ENCODE data around the gene BRME1.

BRME1 gene

GRCh38 chr19:13906521-13906904, 596 bp upstream of the BRME1 start:
- TF ChIP-seq POLR2A (IDR thresholded peaks at IDR 0.05; ENCODE audit: low read depth, low read length) (no peak), TAF1 (IDR thresholded peaks at IDR 0.05; ENCODE audit: borderline replicate concordance, low read depth, low read length) (no peak), POLR2AphosphoS5 (IDR thresholded peaks at IDR 0.05; ENCODE audit: low read depth, low read length) (no peak)
- DNase-seq (ENCODE audit: insufficient read length) (no peak), FAIRE-seq (peak; percentile 57)

DNA sequence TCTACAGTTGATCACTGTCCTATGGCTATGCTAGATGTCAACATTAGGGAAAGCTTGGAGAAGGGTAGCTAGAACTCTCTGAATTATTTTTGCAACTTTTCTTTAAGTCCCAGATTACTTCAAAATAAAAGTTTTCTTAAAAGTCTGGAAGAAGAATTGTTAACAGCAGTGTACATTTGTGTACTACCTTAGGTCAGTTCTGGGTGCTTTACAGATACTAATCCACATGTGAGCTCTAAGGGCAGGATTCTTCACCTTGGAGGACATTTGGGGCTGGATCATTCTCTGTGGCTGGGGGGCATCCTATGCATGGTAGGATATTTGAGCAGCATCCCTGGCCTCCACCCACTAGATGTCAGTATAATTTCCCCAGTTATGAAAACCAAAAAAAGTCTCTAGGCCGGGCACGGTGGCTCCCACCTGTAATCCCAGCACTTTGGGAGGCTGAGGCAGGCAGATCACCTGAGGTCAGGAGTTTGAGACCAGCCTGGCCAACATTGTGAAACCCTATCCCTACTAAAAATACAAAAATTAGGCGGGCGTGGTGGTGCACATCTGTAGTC, 2.8 kb downstream of the BRME1 start:
- FAIRE-seq (no peak), DNase-seq (ENCODE audit: insufficient read length) (no peak)
- TF ChIP-seq POLR2A (IDR thresholded peaks at IDR 0.05; ENCODE audit: low read depth, low read length) (no peak), POLR2AphosphoS5 (IDR thresholded peaks at IDR 0.05; ENCODE audit: low read depth, low read length) (no peak), TAF1 (IDR thresholded peaks at IDR 0.05; ENCODE audit: borderline replicate concordance, low read depth, low read length) (no peak)

DNA sequence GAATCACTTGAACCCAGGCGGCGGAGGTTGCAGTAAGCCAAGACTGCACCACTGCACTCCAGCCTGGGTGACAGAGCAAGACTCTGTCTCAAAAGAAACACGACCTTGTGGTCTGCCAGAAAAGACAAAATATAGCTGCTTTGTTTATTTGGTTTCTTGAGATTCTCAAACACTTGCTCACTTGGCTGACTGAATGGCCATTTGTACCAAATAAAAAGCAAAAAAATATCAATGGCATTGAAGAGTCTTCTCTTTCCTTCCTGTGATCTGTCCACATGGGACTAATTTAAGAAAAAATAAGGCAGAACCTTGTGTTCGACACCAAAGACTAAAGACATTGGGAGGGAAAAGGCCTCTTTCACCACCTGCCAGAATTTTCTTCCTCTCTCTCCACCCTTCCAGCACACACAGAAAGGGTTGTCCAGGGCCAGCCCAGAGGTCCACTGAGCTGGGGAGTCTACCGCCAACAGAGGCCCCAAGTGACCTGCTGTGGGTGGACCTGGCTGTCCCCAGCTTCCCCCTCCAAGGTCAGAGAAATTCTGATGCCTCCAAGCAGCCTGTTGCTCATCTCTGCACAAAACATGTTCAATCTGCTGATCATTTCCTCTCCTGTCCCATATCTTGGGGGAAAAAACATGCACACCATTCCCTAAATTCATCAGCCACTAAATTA, 5.9 kb downstream of the BRME1 start:
- no peak for FAIRE-seq

DNA sequence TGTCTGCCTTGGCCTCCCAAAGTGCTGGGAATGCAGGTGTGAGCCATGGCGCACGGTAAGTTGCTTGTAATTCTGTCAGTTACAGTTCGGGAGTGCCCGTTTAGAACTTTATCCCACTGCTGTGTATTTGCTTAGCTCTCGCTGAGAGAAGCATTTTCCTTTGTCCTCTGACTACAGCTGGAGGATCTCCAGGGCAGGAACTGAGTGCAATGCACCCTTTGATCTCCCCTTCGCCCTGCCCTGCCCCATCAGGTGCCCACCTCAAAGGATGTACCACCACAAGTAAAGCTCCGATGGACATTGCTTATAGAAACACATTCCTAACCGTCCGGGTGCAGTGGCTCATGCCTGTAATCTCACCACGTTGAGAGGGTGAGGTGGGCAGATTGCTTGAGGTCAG, 6.5 kb downstream of the BRME1 start:
- DNase-seq (ENCODE audit: insufficient read length) (no peak), FAIRE-seq (no peak)
- TF ChIP-seq TAF1 (IDR thresholded peaks at IDR 0.05; ENCODE audit: borderline replicate concordance, low read depth, low read length) (no peak), POLR2AphosphoS5 (IDR thresholded peaks at IDR 0.05; ENCODE audit: low read depth, low read length) (no peak), POLR2A (IDR thresholded peaks at IDR 0.05; ENCODE audit: low read depth, low read length) (no peak)

More for the DNA sequence above, 5.9 kb downstream of the BRME1 start:
- DNase-seq (ENCODE audit: insufficient read length): no peak
- TF ChIP-seq POLR2AphosphoS5 (IDR thresholded peaks at IDR 0.05; ENCODE audit: low read depth, low read length): no peak
- no peak for TF ChIP-seq POLR2A (IDR thresholded peaks at IDR 0.05; ENCODE audit: low read depth, low read length)
- no peak for TF ChIP-seq TAF1 (IDR thresholded peaks at IDR 0.05; ENCODE audit: borderline replicate concordance, low read depth, low read length)

- no peak for FAIRE-seq
- no peak for DNase-seq (ENCODE audit: insufficient read length)
- TF ChIP-seq TAF1 (IDR thresholded peaks at IDR 0.05; ENCODE audit: borderline replicate concordance, low read depth, low read length) (no peak), POLR2AphosphoS5 (IDR thresholded peaks at IDR 0.05; ENCODE audit: low read depth, low read length) (no peak), POLR2A (IDR thresholded peaks at IDR 0.05; ENCODE audit: low read depth, low read length) (no peak)
Measured at GRCh38 chr19:13896227-13896626, 9.7 kb downstream of the BRME1 start.

GRCh38 chr19:13894552-13894951, 11.4 kb downstream of the BRME1 start:
- no peak for TF ChIP-seq TAF1 (IDR thresholded peaks at IDR 0.05; ENCODE audit: borderline replicate concordance, low read depth, low read length)
- no peak for TF ChIP-seq POLR2AphosphoS5 (IDR thresholded peaks at IDR 0.05; ENCODE audit: low read depth, low read length)
- no peak for TF ChIP-seq POLR2A (IDR thresholded peaks at IDR 0.05; ENCODE audit: low read depth, low read length)
- FAIRE-seq: no peak

GRCh38 chr19:13892870-13893269, 13.0 kb downstream of the BRME1 start:
- DNase-seq (ENCODE audit: insufficient read length) (no peak), FAIRE-seq (no peak)
- TF ChIP-seq TAF1 (IDR thresholded peaks at IDR 0.05; ENCODE audit: borderline replicate concordance, low read depth, low read length) (no peak), POLR2A (IDR thresholded peaks at IDR 0.05; ENCODE audit: low read depth, low read length) (no peak), POLR2AphosphoS5 (IDR thresholded peaks at IDR 0.05; ENCODE audit: low read depth, low read length) (no peak)

More at GRCh38 chr19:13894552-13894951, 11.4 kb downstream of the BRME1 start:
- no peak for DNase-seq (ENCODE audit: insufficient read length)

GRCh38 chr19:13890136-13890535, 15.8 kb downstream of the BRME1 start:
- TF ChIP-seq TAF1 (IDR thresholded peaks at IDR 0.05; ENCODE audit: borderline replicate concordance, low read depth, low read length): no peak
- no peak for TF ChIP-seq POLR2AphosphoS5 (IDR thresholded peaks at IDR 0.05; ENCODE audit: low read depth, low read length)
- no peak for TF ChIP-seq POLR2A (IDR thresholded peaks at IDR 0.05; ENCODE audit: low read depth, low read length)
- DNase-seq (ENCODE audit: insufficient read length): no peak
- FAIRE-seq: no peak

- FAIRE-seq (no peak), DNase-seq (ENCODE audit: insufficient read length) (no peak)
- TF ChIP-seq TAF1 (IDR thresholded peaks at IDR 0.05; ENCODE audit: borderline replicate concordance, low read depth, low read length) (no peak), POLR2A (IDR thresholded peaks at IDR 0.05; ENCODE audit: low read depth, low read length) (no peak), POLR2AphosphoS5 (IDR thresholded peaks at IDR 0.05; ENCODE audit: low read depth, low read length) (no peak)
Measured at GRCh38 chr19:13888281-13888680, 17.6 kb downstream of the BRME1 start.

- DNase-seq (ENCODE audit: insufficient read length) (no peak), FAIRE-seq (no peak)
- TF ChIP-seq TAF1 (IDR thresholded peaks at IDR 0.05; ENCODE audit: borderline replicate concordance, low read depth, low read length) (no peak), POLR2AphosphoS5 (IDR thresholded peaks at IDR 0.05; ENCODE audit: low read depth, low read length) (no peak), POLR2A (IDR thresholded peaks at IDR 0.05; ENCODE audit: low read depth, low read length) (no peak)
Measured at GRCh38 chr19:13887517-13887916, 18.4 kb downstream of the BRME1 start.

- no peak for FAIRE-seq
- no peak for TF ChIP-seq POLR2A (IDR thresholded peaks at IDR 0.05; ENCODE audit: low read depth, low read length)
- no peak for TF ChIP-seq TAF1 (IDR thresholded peaks at IDR 0.05; ENCODE audit: borderline replicate concordance, low read depth, low read length)
- TF ChIP-seq POLR2AphosphoS5 (IDR thresholded peaks at IDR 0.05; ENCODE audit: low read depth, low read length): no peak
- DNase-seq (ENCODE audit: insufficient read length): no peak
Measured at GRCh38 chr19:13887018-13887436, 18.9 kb downstream of the BRME1 start.

DNA sequence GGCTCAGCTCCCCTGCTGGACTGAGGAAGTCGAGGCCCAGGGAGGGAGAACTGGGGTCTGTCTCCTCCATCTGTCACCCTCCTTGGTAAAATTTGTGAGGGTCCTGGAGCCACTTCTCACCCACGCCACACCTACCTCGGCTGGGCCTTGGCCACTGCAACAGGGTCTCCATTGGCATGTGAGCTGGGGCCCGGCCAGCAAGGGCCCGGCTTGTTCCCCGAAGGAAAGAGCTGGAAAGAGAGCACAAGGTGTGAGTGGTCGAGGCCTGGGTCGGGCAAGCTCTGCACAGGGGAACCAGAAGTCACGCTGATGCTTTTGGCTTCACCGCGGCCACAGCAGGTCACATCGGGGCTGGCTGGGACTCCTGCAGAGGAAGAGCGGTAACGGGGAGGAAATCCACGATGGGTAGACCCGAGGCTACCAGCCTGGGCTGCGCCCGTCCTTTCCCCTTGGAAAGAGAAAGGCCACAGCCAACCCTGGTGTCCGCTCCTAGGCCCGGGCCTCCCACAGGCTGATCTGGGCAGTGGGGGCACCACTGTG, 20.0 kb downstream of the BRME1 start:
- FAIRE-seq (no peak), DNase-seq (ENCODE audit: insufficient read length) (no peak)
- no peak for TF ChIP-seq POLR2AphosphoS5 (IDR thresholded peaks at IDR 0.05; ENCODE audit: low read depth, low read length)
- no peak for TF ChIP-seq TAF1 (IDR thresholded peaks at IDR 0.05; ENCODE audit: borderline replicate concordance, low read depth, low read length)
- no peak for TF ChIP-seq POLR2A (IDR thresholded peaks at IDR 0.05; ENCODE audit: low read depth, low read length)

Data from GM12892 (cell line).